ENCODE results near the gene RBM19.
"Not testable (repeated sequence)": the region's sequence is repeated elsewhere in the genome, so short reads cannot be mapped to it uniquely, and the experiment has no call there.

Gene RBM19

GRCh38 chr12:113823816-113824215 is 142.3 kb downstream of the RBM19 start:
- DNase-seq, result peak in 1 of 2 experiments; percentile 12

- DNase-seq, result peak; percentile 44 to 76
Measured at GRCh38 chr12:113823016-113823415, 143.1 kb downstream of the RBM19 start.

GRCh38 chr12:113820842-113821241 is 145.3 kb downstream of the RBM19 start:
- no peak for DNase-seq

- DNase-seq, result no peak
Measured at GRCh38 chr12:113820309-113820708, 145.8 kb downstream of the RBM19 start.

GRCh38 chr12:113819495-113819894 is 146.6 kb downstream of the RBM19 start:
- no peak for DNase-seq

- DNase-seq, result no peak
Measured at GRCh38 chr12:113818833-113819232, 147.3 kb downstream of the RBM19 start.

GRCh38 chr12:113818283-113818682 is 147.8 kb downstream of the RBM19 start:
- DNase-seq, result peak; percentile 15 to 76

- DNase-seq, result no peak
Measured at GRCh38 chr12:113816866-113817265, 149.3 kb downstream of the RBM19 start.

- DNase-seq, result no peak
Measured at GRCh38 chr12:113815031-113815430, 151.1 kb downstream of the RBM19 start.

- DNase-seq, result no peak
Measured at GRCh38 chr12:113813229-113813541, 152.9 kb downstream of the RBM19 start.

- no peak for DNase-seq
Measured at GRCh38 chr12:113812411-113813228, 153.5 kb downstream of the RBM19 start.

GRCh38 chr12:113809462-113810220 is 156.5 kb downstream of the RBM19 start:
- not testable (repeated sequence) for DNase-seq

- no peak for DNase-seq
Measured at GRCh38 chr12:113808095-113808951, 157.8 kb downstream of the RBM19 start.

GRCh38 chr12:113805673-113806072 is 160.5 kb downstream of the RBM19 start:
- no peak for DNase-seq

- DNase-seq, result peak; percentile 16 to 70
Measured at GRCh38 chr12:113804961-113805600, 161.0 kb downstream of the RBM19 start.

GRCh38 chr12:113803759-113804140 is 162.4 kb downstream of the RBM19 start:
- DNase-seq, result no peak

GRCh38 chr12:113802966-113803758 is 163.0 kb downstream of the RBM19 start:
- no peak for DNase-seq

- DNase-seq, result no peak
Measured at GRCh38 chr12:113802000-113802749, 163.9 kb downstream of the RBM19 start.

GRCh38 chr12:113800201-113800600 is 165.9 kb downstream of the RBM19 start:
- no peak for DNase-seq

- DNase-seq, result no peak
Measured at GRCh38 chr12:113798552-113798951, 167.6 kb downstream of the RBM19 start.

GRCh38 chr12:113797535-113797868 is 168.6 kb downstream of the RBM19 start:
- no peak for DNase-seq

Data from NCI-H524 (cell line).